ENCODE measurements around the gene GABBR2.
"Not testable (repeated sequence)": the region's sequence is repeated elsewhere in the genome, so short reads cannot be mapped to it uniquely, and the experiment has no call there.

The GABBR2 gene

DNA sequence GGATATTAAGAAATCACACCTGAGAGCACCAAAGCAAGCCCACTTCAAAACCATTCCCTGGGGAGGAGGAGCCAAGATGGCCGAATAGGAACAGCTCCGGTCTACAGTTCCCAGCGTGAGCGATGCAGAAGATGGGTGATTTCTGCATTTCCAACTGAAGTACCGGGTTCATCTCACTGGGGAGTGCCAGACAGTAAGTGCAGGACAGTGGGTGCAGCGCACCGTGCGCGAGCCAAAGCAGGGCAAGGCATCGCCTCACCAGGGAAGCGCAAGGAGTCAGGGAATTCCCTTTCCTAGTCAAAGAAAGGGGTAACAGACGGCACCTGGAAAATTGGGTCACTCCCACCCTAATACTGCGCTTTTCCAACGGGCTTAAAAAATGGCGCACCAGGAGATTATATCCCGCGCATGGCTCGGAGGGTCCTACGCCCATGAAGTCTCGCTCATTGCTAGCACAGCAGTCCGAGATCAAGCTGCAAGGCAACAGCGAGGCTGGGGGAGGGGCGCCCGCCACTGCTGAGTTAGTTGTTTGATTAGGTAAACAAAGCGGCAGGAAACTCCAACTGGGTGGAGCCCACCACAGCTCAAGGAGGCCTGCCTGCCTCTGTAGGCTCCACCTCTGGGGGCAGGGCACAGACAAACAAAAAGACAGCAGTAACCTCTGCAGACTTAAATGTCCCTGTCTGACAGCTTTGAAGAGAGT, 200.4 kb downstream of the GABBR2 start:
- not testable (repeated sequence) for DNase-seq (ENCODE audit: low read depth)

- DNase-seq (ENCODE audit: low read depth), result no peak
Measured at GRCh38 chr9:98506422-98507054, 202.2 kb downstream of the GABBR2 start.

GRCh38 chr9:98504298-98505282, 204.1 kb downstream of the GABBR2 start:
- DNase-seq (ENCODE audit: low read depth), result no peak

DNA sequence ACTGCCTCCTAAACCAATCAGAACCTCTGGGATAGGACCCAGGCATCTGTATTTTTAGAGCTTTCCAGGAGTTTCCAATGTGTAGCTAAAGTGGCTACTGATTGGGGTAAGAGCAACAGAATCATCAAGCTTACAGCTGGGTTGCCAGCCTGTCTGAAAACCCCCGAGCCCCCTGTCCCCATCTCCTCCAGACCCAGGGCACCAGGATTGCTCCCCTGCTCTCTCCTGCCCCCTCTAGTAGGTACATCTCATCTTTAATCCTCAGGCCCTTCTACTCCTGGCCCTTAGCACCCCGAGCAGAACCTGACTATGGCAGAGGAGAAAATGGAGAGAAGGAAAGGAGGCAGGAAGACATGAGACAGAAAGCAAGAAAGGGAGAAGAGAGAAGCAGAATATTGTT, 204.9 kb downstream of the GABBR2 start:
- no peak for DNase-seq (ENCODE audit: low read depth)

- DNase-seq (ENCODE audit: low read depth), result no peak
Measured at GRCh38 chr9:98502976-98503325, 205.8 kb downstream of the GABBR2 start.

DNA sequence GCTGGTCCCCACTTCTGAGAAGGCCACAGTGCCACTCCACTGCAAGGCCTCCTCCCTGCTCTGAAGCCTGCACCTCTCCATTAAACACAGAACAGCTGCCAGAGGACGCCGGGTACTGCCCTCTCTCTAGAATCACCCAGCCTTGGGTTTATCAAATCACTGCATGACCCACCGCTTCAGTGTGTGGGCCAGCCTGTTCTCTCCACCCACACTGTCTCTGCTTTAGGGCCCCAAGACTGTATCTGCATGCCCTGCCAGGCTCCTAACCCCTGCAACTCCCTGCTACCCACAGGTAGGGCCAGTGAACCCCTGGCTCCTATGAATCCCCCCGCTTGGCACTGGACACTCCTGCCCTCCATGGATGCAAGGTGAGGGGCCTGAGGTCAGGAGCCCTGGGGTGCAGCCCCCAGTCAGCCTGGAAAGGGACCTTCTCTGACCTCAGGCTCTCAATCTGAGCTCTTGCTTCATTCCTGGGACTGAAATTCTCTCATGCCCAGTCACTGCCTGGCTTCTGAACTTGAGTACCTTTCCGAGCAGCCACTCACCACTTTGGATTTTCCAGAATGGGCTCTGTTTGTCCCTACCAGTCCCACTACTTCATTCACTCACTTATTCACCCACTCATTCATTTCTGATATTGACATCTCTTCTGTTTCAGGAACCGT, 206.3 kb downstream of the GABBR2 start:
- DNase-seq (ENCODE audit: low read depth), result no peak

DNA sequence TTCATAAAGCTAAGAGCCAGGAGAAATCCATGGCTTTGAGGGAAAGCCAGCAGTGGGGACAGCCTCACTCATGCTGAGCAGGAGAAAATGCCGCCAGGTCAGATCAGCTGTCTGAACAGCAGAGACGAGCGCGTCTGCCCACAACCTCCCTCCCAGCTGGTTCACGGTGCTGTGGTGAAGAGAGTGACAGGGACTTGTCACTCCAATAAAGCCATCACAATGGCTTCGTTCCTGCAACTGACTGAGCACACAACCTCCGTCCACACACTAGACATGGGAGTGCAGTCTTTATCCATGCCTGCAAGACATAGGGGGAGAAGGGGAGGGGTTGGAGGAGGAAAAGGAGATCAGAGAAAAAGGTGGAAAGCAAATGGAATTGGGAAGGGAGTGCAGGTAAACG, 206.9 kb downstream of the GABBR2 start:
- DNase-seq (ENCODE audit: low read depth), result no peak

DNA sequence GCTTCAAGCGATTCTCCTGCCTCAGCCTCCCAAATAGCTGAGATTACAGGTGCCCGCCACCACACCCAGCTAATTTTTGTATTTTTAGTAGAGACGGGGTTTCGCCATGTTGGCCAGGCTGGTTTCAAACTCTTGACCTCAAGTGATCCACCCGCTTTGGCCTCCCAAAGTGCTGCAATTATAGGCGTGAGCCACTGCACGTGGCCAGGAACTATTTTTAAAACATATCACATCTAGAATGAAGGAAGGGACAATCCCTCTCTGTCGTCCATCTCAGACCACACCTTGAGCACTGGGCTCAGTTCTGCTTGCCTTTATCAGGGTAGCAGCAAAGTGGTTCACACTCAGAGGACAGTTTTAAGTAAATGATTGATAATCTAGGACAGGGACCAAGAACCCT, 207.5 kb downstream of the GABBR2 start:
- DNase-seq (ENCODE audit: low read depth), result not testable (repeated sequence)

- DNase-seq (ENCODE audit: low read depth), result no peak
Measured at GRCh38 chr9:98500337-98500919, 208.3 kb downstream of the GABBR2 start.

- no peak for DNase-seq (ENCODE audit: low read depth)
Measured at GRCh38 chr9:98495530-98495929, 213.2 kb downstream of the GABBR2 start.

GRCh38 chr9:98494852-98495251, 213.9 kb downstream of the GABBR2 start:
- DNase-seq (ENCODE audit: low read depth), result no peak

DNA sequence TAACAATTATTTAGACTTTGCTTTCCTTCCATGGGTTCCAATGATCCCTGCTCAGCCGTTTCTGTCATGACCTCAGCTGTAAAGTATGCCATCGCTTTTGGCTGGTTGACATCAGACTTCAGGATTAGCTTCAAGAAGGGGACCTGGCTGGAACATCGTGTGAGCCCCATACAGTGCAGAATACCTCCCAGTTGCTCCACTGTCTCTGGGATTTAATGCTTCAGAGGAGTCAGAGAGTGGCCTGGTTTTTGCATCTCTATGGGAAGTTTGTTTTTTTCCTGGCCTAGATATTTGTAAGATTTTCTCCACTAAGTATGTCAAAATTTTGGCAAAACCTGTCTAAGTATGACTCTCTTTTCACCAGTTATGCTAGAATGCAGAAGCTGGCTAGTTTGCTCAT, 216.9 kb downstream of the GABBR2 start:
- DNase-seq (ENCODE audit: low read depth), result no peak

GRCh38 chr9:98491231-98491651, 217.5 kb downstream of the GABBR2 start:
- no peak for DNase-seq (ENCODE audit: low read depth)

DNA sequence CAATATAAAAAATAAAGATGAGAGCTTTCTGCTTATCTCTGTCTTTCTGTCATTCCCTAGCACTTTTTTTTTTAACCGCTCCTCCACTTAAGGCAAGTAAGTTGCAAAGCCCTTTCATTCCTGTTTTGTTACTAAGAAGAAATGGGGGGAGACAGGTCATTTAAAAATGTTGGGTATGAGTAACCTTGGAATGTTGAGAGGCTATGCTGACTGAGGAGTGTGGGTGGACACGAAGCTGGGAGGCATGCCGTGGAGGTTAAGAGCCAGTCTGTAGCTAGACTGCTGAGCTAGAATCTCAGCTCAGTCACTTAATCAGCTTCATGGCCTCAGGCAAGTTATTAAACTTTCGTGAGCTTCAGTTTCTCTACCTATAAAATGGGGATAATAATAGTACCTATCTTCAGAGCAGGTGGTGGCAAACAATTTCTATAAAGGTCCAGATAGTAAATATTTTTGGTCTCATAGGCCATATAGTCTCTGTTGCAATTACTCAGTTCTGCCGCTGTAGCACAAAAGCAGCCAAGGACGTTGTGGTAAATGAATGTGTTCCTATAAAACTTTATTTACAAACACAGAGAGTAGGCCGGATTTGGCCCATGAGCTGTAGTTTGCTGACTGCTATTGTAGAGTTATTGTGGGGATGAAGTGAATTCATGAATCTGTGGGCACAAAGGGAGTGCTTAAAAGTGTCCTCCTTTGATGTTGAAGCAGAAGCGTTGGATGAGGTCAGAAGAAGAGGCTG, 220.0 kb downstream of the GABBR2 start:
- no peak for DNase-seq (ENCODE audit: low read depth)

GRCh38 chr9:98485706-98486105, 223.0 kb downstream of the GABBR2 start:
- no peak for DNase-seq (ENCODE audit: low read depth)

GRCh38 chr9:98484162-98484561, 224.6 kb downstream of the GABBR2 start:
- DNase-seq (ENCODE audit: low read depth), result no peak

- no peak for DNase-seq (ENCODE audit: low read depth)
Measured at GRCh38 chr9:98482226-98482625, 226.5 kb downstream of the GABBR2 start.

DNA sequence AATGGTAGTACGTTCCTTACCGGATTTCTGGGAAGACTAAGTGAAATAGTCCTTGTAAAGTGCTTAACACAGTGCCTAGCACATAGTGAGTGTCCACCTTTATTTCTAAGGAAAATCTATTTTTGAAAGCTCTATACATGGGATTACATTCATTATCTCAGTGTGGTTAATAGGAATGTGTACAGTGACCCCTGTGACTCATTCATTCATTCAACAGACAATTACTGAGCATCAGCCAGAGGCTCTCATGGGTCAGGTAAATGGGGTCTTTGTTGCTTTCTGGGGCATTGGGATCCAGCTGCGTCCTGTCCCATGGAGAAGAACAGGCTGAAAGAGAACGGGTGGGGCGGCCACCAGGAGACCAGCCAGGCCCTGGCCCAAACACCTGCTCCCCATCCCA, 227.1 kb downstream of the GABBR2 start:
- no peak for DNase-seq (ENCODE audit: low read depth)

DNA sequence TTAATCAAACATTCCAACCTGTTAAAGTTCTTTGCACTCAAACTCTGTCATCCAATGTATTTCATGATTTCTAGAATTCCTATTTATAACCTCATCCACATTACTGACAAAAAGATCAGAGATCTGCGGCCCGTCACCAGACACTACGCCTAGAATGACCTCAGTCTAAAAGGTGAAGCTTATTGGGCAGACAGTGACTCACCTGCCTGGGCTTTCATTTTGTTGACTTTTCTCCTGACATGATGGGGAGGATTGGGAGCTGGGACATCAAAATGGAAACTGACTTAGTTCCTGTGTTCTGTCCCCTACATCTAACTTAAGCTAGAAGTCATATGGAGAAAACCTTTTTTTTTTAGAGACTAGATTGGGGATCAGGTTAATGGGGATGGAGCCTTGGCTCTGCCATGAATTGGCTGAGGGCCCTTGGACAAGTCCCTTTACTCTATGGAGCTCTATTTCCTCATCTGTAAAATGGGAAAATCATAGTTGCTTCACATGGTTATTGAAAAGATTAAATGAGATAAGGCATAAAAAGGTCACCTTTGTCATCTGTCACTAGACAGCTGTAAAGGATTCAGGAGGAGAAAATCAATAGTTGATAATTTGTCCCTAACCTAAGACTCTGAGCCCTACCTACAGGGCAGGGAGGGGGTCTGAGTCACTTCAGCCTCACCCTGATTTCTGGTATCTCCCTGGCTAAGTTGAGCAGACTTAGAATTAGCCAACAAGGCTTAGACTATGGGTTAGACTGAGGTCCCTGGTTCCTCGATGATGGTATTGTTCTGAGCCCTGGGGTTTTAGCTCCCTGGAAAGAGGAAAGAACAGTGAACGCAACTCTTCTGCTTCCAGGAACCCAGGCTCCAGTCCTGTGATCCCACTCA, 228.5 kb downstream of the GABBR2 start:
- DNase-seq (ENCODE audit: low read depth), result no peak

- DNase-seq (ENCODE audit: low read depth), result no peak
Measured at GRCh38 chr9:98479449-98479848, 229.3 kb downstream of the GABBR2 start.

All from stimulated activated CD8-positive, alpha-beta memory T cell treated with anti-CD3 and anti-CD28 coated beads, Interleukin-7, amount 100 ng/mL, for 24 hours (primary cell).